Ovary (tissue), 3 donors: ENCODE results near the gene GABRG3.

ENCODE experiments used
- CTCF ChIP-seq, 3 donors: fragments of 450-650 bp in 2 of 3; fragments of 200-600 bp in 1 of 3; IDR thresholded peaks; one replicate each; pipeline versions ENCODE4 v1.5.1 to v1.8.0; 2016 to 2022; ENCODE audit warnings: antibody characterized with exemption in 3 of 3, mild to moderate bottlenecking in 1 of 3
- EP300 ChIP-seq: sonication (generic); formaldehyde crosslinking; IDR thresholded peaks from one replicate; pipeline ENCODE4 v1.6.1; 2017; ENCODE audit warnings: antibody characterized with exemption
- POLR2A ChIP-seq: fragments of 450-650 bp; IDR thresholded peaks from one replicate; pipeline ENCODE4 v1.6.1; 2017; ENCODE audit warnings: antibody characterized with exemption, mild to moderate bottlenecking, moderate library complexity
- donor health status: DM: no; HTN: no; CAD: no.

GRCh38 chr15:27121672-27122071, 150.7 kb downstream of the GABRG3 start:
- TF ChIP-seq CTCF (IDR thresholded peaks at IDR 0.05) (no peak), POLR2A (no peak), EP300 (no peak)
